ENCODE results near the gene GRIN1.

DNA sequence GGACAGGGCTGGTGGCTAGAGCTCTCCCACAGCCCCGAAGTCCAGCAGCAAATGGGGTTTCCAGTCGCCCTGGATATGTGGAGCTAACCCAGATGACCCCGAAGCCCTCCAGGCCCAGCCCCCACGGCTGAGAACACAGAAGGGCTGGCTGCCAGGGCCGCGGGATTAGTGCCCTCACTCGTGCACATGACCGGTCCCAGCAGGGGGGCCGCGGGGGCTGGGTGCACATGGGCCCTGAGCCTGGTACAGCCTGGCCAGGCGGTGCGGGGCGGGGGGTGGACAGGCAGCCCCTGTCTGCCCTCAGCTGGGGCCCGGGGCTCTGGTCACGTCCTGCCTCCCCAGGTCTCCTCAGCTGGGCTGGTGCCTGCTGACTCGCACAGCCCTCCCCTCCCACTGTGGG is 55.4 kb downstream of the GRIN1 start:
- no peak for TF ChIP-seq EZH2 (IDR thresholded peaks at IDR 0.05; ENCODE audit: borderline replicate concordance)
- TF ChIP-seq, protein P1, sequence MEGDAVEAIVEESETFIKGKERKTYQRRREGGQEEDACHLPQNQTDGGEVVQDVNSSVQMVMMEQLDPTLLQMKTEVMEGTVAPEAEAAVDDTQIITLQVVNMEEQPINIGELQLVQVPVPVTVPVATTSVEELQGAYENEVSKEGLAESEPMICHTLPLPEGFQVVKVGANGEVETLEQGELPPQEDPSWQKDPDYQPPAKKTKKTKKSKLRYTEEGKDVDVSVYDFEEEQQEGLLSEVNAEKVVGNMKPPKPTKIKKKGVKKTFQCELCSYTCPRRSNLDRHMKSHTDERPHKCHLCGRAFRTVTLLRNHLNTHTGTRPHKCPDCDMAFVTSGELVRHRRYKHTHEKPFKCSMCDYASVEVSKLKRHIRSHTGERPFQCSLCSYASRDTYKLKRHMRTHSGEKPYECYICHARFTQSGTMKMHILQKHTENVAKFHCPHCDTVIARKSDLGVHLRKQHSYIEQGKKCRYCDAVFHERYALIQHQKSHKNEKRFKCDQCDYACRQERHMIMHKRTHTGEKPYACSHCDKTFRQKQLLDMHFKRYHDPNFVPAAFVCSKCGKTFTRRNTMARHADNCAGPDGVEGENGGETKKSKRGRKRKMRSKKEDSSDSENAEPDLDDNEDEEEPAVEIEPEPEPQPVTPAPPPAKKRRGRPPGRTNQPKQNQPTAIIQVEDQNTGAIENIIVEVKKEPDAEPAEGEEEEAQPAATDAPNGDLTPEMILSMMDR (IDR thresholded peaks at IDR 0.05; ENCODE audit: poor library complexity) = no peak

Measured in hepatocyte (in vitro differentiated cells).